A549 treated with CORT108297 at 1 μM for 4 hours (cell line): ENCODE measurements around the gene LEF1. TPM values are rescaled to one million over a fixed set of nuclear protein-coding genes. Genes with fewer than 3 reads are reported as not detected.

ENCODE experiments used
- total RNA-seq: library from RNA; stranded (reverse); fragments of 200-300 nt; extraction: Qiagen RNA extraction; gene quantifications from 5 replicates; pipeline ENCODE4 v1.2.3, GENCODE V29; 2022

Gene LEF1
- total RNA-seq = 0.17 TPM in 1 of 5 replicates, not detected in the others

DNA sequence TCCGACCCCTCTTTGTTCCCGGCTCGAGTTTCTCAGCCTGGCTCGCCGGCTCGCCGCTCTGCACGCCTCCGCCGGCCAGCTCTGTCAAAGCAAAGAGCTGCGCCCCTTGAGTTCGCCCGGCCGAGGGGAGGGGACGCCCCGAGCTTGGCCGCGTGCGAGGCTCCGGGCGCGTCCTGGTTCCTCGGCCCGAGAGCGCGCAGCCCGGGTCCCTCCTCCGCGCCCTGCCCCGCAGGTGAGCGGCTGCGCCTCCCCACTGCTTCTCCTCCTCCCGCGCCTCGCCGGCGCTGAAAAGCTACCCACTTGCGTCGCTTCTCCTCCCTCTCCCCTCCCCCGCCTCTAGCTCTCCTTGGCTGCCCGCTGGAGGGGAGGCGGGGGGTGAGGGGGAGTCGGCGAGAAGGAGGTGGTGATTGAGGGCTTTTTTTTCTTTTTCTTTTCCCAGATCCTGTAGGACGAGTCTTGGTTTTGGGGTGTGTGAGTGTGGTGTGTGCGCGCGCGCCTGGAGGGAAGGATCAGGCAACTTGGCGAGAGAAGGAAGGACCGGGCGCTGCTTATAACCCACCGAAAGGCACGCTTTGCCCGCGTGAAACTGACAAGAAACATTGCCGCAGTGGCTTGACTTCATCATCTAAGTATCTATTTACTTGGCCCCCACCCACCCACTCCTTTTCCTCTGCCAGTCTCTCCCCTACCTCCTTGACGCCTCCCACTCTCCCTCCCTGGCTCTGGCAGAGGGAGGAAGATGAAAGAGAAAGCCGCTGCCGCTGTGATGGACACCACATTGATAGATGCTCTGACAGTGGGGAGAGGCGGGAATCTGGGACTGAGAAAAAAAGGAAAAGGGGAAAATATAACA is at the start of gene LEF1:
LEF1 (minus strand) TSS at position 262 of the 853 bp plus-strand sequence. CDS start 1,165 bp downstream, outside the sequence.

Other genes starting within 250 kb of the LEF1 start
- gene CYP2U1, start 237.4 kb downstream of the LEF1 start, total RNA-seq = 1.3 to 2.0 TPM (median 1.7 TPM) in 5 replicates
- gene HADH, start 179.0 kb downstream of the LEF1 start, total RNA-seq = 22.1 to 25.1 TPM (median 24.6 TPM) in 5 replicates